Erythroblast (primary cell): ENCODE data around the gene CEMIP.

ENCODE experiments used
- GATA1 ChIP-seq: IDR thresholded peaks from 2 replicates; pipeline ENCODE4 v1.6.1; 2011; ENCODE audit warnings: low read depth, mild to moderate bottlenecking, control low read depth, low read length, moderate library complexity
- POLR2A ChIP-seq: IDR thresholded peaks from 2 replicates; pipeline ENCODE4 v1.6.1; 2011; ENCODE audit warnings: mild to moderate bottlenecking, low read length

DNA sequence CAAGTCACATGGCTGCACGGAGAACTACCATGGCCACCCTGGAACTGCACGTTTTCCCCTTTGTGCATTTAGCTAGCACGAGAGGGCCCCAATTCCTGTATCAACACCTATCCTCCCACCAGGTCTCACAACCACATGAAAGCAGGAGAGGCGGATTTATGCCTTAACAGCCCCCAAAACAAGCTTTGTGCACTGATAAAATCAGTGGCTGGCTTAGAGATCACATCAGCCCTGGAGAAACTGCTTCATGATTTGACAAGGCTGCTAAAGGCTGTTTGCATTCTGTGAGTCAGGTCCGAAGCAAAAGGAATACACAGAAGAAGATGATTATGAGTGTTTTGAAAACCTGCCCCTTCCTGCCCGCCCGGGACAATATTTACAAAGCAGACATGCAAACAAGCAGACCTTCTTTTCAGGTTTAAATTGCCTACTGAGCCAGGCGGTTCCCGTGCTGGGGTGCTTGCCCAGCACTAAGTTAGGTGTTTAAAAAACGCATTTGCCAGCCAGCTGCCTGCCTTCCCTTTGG lies 25.9 kb downstream of the CEMIP start:
- TF ChIP-seq POLR2A = no peak
- no peak for TF ChIP-seq GATA1
